NCI-H2107 (cell line): ENCODE data around the gene THPO.

Experiments used
- DNase-seq: peaks from one replicate; lab custom pipeline; 2025; lab: John Stamatoyannopoulos, UW

The THPO gene

GRCh38 chr3:184377882-184378445 is at the start of gene THPO:
THPO (minus strand) TSS chr3:184378207; CDS start chr3:184376259, 1,948 bp downstream.
- DNase-seq, result no peak

- no peak for DNase-seq
These were observed 48.7 kb upstream of the THPO start for GRCh38 chr3:184426691-184427141.

- DNase-seq, result no peak
These were observed 45.6 kb upstream of the THPO start for GRCh38 chr3:184423561-184423960.

- DNase-seq, result no peak
These were observed 41.2 kb upstream of the THPO start for GRCh38 chr3:184419171-184419570.

- DNase-seq, result peak; percentile 75
These were observed 39.8 kb upstream of the THPO start for GRCh38 chr3:184417619-184418327.

- no peak for DNase-seq
These were observed 37.1 kb upstream of the THPO start for GRCh38 chr3:184415203-184415490.

- DNase-seq, result no peak
These were observed 36.6 kb upstream of the THPO start for GRCh38 chr3:184414418-184415202.

- no peak for DNase-seq
These were observed 32.0 kb upstream of the THPO start for GRCh38 chr3:184409946-184410500.

GRCh38 chr3:184409331-184409926 is 31.4 kb upstream of the THPO start:
- DNase-seq, result no peak

GRCh38 chr3:184405075-184406030 is 27.3 kb upstream of the THPO start:
- no peak for DNase-seq

- no peak for DNase-seq
These were observed 21.4 kb upstream of the THPO start for GRCh38 chr3:184399410-184399809.

GRCh38 chr3:184395320-184395660 is 17.3 kb upstream of the THPO start:
- DNase-seq, result no peak

GRCh38 chr3:184391266-184391665 is 13.3 kb upstream of the THPO start:
- no peak for DNase-seq

GRCh38 chr3:184389935-184390528 is 12.0 kb upstream of the THPO start:
- no peak for DNase-seq

- DNase-seq, result no peak
These were observed 11.4 kb upstream of the THPO start for GRCh38 chr3:184389384-184389783.

GRCh38 chr3:184388936-184389230 is 10.9 kb upstream of the THPO start:
- no peak for DNase-seq

GRCh38 chr3:184388164-184388935 is 10.3 kb upstream of the THPO start:
- no peak for DNase-seq

- no peak for DNase-seq
These were observed 9.2 kb upstream of the THPO start for GRCh38 chr3:184387174-184387714.

GRCh38 chr3:184386047-184386806 is 8.2 kb upstream of the THPO start:
- no peak for DNase-seq
